ENCODE results near the gene LMOD1.
A peak's percentile ranks its signal among the peaks of the same experiment; 100 is the strongest.

Gene LMOD1

DNA sequence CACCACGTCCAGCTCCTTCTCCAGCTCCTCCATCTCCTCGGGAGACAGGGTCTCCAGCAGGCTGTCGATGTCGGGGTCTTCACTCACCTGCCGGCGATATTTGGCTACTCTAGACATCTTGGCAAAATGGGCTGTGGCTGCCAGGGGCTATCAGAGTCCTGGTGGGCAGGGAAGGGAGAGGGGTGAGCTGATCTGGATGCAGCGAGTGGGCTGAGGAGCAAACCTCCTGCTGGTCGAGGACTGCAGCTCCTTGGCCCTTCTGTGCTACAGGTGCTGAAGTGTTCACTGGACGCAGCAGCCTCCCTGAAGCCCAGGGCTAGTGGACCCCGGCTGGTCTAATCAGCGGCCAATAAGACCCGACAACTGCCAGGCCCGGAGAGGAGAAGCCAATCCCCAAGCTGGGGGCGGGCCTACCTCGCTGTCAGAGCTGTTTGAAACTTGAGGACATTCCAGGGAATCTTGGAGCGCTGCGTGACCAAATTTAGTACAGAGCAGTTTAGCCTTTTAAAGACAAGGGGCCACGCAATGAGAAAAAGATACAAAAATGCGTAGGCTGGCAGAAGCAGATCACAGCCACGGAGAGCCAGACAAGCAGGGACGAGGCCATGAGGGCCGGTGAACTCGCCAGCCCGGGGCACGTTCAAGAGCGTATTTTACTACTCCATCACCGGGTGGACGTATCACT, at the start of gene LMOD1:
Gene LMOD1, minus strand, starts transcription at position 325 of the 685 bp plus-strand sequence. Its CDS starts 208 bp downstream, at position 117.
- TF ChIP-seq CREB1 (IDR thresholded peaks at IDR 0.05; ENCODE audit: low read depth) (no peak), EP300 (IDR thresholded peaks at IDR 0.05; ENCODE audit: borderline replicate concordance) (0 out of 2 replicates have a peak, but pooled peaks have one; percentile 32), YY1 (IDR thresholded peaks at IDR 0.05; ENCODE audit: low read depth) (no peak), TEAD4 (IDR thresholded peaks at IDR 0.05) (peak; percentile 94), TAF1 (IDR thresholded peaks at IDR 0.05; ENCODE audit: low read depth) (0 out of 2 replicates have a peak, but pooled peaks have one; percentile 29), ZBTB7A (IDR thresholded peaks at IDR 0.05; ENCODE audit: low read depth) (peak; percentile 83), FOXM1 (IDR thresholded peaks at IDR 0.05; ENCODE audit: borderline replicate concordance, low read depth) (no peak)
- TF ChIP-seq, protein P1, sequence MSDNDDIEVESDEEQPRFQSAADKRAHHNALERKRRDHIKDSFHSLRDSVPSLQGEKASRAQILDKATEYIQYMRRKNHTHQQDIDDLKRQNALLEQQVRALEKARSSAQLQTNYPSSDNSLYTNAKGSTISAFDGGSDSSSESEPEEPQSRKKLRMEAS (IDR thresholded peaks at IDR 0.05), result peak; percentile 63

DNA sequence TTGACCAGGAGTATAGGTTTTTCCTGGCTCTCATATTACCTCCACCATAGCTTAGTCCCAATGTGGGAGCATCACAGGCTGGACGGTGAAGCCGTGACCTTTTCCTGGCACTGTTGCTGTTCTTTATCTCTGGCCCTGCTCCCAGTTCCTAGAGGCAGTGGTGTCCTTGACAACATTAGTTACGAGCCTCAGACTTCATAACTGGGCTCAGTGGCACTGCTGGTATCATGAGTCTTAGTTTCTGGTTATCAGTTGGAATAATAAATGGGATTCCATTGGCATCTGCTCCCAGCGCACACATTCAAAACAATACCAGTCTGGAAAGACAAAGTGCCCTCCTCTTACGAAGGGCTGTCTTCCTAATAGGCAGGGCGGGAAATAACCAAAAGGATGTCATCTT, 44.1 kb upstream of the LMOD1 start:
- TF ChIP-seq CREB1 (IDR thresholded peaks at IDR 0.05; ENCODE audit: low read depth) (no peak), ZBTB7A (IDR thresholded peaks at IDR 0.05; ENCODE audit: low read depth) (no peak), TCF12 (IDR thresholded peaks at IDR 0.05; ENCODE audit: low read depth) (no peak), RAD21 (IDR thresholded peaks at IDR 0.05; ENCODE audit: low read depth) (no peak), FOXM1 (IDR thresholded peaks at IDR 0.05; ENCODE audit: borderline replicate concordance, low read depth) (no peak), CEBPB (IDR thresholded peaks at IDR 0.05) (no peak)
- TF ChIP-seq, protein P2, sequence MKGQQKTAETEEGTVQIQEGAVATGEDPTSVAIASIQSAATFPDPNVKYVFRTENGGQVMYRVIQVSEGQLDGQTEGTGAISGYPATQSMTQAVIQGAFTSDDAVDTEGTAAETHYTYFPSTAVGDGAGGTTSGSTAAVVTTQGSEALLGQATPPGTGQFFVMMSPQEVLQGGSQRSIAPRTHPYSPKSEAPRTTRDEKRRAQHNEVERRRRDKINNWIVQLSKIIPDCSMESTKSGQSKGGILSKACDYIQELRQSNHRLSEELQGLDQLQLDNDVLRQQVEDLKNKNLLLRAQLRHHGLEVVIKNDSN (IDR thresholded peaks at IDR 0.05), result no peak
- TF ChIP-seq, protein P1 (IDR thresholded peaks at IDR 0.05), result no peak

DNA sequence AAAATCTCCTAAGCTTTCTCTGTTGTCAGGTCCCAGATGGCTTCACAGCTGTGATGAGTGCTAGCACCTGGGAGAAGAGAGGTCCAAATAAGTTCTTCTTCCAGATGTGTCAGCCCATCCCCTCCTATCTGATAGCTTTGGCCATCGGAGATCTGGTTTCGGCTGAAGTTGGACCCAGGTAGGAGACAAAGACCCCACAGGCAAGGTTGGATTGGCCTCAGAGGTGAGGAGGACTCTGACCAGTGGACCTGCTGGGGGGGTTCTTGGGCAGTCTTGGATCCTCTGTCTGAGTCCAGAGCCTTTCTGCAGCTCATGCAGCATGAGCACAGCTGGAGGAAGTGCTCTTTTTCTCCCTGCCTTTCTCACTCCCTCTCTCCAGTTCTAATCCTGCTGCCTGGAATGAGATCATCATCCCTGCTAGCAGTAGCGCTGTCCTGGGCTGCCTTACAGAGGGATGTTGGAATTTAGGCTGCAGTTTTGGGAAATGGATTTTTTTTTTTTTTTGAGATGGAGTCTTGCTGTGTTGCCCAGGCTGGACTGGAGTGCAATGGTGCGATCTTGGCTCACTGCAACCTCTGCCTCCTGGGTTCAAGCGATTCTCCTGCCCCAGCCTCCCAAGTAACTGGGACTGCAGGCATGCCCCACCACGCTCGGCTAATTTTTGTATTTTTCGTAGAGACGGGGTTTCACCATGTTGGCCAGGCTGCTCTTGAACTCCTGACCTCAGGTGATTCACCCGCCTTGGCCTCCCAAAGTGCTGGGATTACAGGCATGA, 43.2 kb upstream of the LMOD1 start:
- TF ChIP-seq EP300 (IDR thresholded peaks at IDR 0.05; ENCODE audit: borderline replicate concordance), result no peak
- TF ChIP-seq NFIC (IDR thresholded peaks at IDR 0.05), result no peak
- no peak for TF ChIP-seq YY1 (IDR thresholded peaks at IDR 0.05; ENCODE audit: low read depth)

DNA sequence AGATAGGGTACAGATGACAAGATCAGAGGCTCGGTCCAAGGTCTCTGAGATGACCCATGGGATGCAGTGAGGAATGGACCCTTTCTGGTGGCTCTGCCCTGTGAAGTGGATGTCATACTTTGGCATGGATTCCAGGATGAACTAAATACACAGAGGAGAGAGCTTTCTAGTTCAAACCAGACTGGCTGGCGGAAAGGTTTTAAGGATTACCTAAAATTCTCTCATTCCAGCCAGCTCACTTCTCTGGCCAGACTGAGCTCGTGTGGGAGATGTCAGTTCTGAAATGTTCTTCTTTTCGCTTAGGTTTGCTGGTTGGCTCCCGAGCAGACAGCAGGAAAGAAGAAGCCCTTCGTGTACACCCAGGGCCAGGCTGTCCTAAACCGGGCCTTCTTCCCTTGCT, 42.3 kb upstream of the LMOD1 start:
- TF ChIP-seq RAD21 (IDR thresholded peaks at IDR 0.05; ENCODE audit: low read depth), result no peak
- no peak for TF ChIP-seq FOXM1 (IDR thresholded peaks at IDR 0.05; ENCODE audit: borderline replicate concordance, low read depth)

DNA sequence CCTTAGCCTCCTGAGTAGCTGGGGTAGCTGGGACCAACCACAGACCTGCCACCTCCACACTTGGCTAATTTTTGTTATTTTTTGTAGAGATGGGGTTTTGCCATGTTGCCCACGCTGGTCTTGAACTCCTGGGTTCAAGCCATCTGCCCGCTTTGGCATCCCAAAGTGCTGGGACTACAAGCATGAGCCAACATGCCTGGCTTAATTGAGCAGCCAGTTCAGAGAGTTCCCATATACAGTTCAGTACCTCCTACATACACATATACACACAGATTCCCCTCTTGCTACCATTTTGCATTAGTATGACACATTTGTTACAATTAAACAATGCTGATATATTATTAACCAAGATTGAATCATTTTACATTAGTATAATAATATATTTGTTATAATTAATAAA, 39.0 kb upstream of the LMOD1 start:
- TF ChIP-seq EP300 (IDR thresholded peaks at IDR 0.05; ENCODE audit: borderline replicate concordance), result no peak
- TF ChIP-seq TCF12 (IDR thresholded peaks at IDR 0.05; ENCODE audit: low read depth), result no peak
- TF ChIP-seq CEBPB (IDR thresholded peaks at IDR 0.05), result no peak
- TF ChIP-seq ZBTB7A (IDR thresholded peaks at IDR 0.05; ENCODE audit: low read depth), result no peak
- no peak for TF ChIP-seq TAF1 (IDR thresholded peaks at IDR 0.05; ENCODE audit: low read depth)
- TF ChIP-seq TEAD4 (IDR thresholded peaks at IDR 0.05), result no peak
- no peak for TF ChIP-seq CREB1 (IDR thresholded peaks at IDR 0.05; ENCODE audit: low read depth)
- TF ChIP-seq FOXM1 (IDR thresholded peaks at IDR 0.05; ENCODE audit: borderline replicate concordance, low read depth), result no peak
- no peak for TF ChIP-seq RAD21 (IDR thresholded peaks at IDR 0.05; ENCODE audit: low read depth)
- TF ChIP-seq EGR1 (IDR thresholded peaks at IDR 0.05), result no peak
- no peak for TF ChIP-seq NFIC (IDR thresholded peaks at IDR 0.05)
- TF ChIP-seq, protein P2 (IDR thresholded peaks at IDR 0.05), result no peak
- TF ChIP-seq, protein P1 (IDR thresholded peaks at IDR 0.05), result no peak
- TF ChIP-seq YY1 (IDR thresholded peaks at IDR 0.05; ENCODE audit: low read depth), result no peak
- TF ChIP-seq, protein P3, sequence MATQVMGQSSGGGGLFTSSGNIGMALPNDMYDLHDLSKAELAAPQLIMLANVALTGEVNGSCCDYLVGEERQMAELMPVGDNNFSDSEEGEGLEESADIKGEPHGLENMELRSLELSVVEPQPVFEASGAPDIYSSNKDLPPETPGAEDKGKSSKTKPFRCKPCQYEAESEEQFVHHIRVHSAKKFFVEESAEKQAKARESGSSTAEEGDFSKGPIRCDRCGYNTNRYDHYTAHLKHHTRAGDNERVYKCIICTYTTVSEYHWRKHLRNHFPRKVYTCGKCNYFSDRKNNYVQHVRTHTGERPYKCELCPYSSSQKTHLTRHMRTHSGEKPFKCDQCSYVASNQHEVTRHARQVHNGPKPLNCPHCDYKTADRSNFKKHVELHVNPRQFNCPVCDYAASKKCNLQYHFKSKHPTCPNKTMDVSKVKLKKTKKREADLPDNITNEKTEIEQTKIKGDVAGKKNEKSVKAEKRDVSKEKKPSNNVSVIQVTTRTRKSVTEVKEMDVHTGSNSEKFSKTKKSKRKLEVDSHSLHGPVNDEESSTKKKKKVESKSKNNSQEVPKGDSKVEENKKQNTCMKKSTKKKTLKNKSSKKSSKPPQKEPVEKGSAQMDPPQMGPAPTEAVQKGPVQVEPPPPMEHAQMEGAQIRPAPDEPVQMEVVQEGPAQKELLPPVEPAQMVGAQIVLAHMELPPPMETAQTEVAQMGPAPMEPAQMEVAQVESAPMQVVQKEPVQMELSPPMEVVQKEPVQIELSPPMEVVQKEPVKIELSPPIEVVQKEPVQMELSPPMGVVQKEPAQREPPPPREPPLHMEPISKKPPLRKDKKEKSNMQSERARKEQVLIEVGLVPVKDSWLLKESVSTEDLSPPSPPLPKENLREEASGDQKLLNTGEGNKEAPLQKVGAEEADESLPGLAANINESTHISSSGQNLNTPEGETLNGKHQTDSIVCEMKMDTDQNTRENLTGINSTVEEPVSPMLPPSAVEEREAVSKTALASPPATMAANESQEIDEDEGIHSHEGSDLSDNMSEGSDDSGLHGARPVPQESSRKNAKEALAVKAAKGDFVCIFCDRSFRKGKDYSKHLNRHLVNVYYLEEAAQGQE (IDR thresholded peaks at IDR 0.05; ENCODE audit: low read depth), result no peak

DNA sequence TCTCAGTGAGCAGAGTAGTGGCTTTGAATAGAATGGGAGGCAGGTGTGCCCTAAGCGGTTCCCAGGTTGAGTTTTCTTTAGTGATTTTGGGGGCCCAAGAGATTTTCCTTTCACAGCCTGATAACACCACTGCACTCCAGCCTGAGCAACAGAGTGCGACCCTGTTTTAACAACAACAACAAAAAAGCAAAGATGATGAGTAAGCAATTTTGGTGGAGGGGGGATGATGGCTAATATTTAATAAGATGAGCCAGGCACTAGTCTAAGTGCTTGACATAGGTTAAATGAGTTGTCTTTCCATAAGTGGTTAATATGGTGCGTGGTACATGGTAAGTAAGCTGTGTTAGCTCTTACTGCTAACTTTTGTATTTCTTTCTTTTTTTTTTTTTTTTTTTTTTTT, 38.1 kb upstream of the LMOD1 start:
- TF ChIP-seq, protein P1 (IDR thresholded peaks at IDR 0.05), result no peak
- TF ChIP-seq TAF1 (IDR thresholded peaks at IDR 0.05; ENCODE audit: low read depth) (no peak), RAD21 (IDR thresholded peaks at IDR 0.05; ENCODE audit: low read depth) (no peak), CEBPB (IDR thresholded peaks at IDR 0.05) (no peak), CREB1 (IDR thresholded peaks at IDR 0.05; ENCODE audit: low read depth) (no peak), EGR1 (IDR thresholded peaks at IDR 0.05) (no peak), TEAD4 (IDR thresholded peaks at IDR 0.05) (no peak)

DNA sequence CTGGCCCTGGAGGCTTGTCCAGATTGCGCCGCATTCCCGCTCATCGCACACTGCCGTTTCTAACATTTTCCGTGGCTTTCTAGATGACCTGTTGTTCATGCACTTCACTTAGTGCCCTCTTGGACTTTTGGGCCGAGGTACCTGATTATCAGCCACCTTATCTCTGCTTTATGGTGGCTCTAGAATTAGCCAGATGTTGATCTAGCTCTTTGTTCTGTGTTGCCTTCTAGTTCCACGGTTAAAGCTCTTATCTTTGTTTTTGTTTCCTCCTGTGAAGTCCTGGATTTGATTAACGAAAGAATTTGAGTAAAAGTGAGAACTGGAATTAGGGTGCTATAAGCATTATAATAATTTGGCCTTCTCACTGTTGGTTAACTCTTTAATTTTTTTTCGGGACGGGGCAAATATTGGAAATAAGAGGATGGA, 37.0 kb upstream of the LMOD1 start:
- 0 out of 2 replicates have a peak, but pooled peaks have one; percentile 19 for TF ChIP-seq TAF1 (IDR thresholded peaks at IDR 0.05; ENCODE audit: low read depth)
- no peak for TF ChIP-seq YY1 (IDR thresholded peaks at IDR 0.05; ENCODE audit: low read depth)
- no peak; the same call in 1 of the 2 replicates for TF ChIP-seq NFIC (IDR thresholded peaks at IDR 0.05)

Measured in Ishikawa (cell line).